Amniotic epithelial cell (primary cell): Measurements from ENCODE around the gene CA10.

Source experiments
- DNase-seq: peaks from one replicate; pipeline ENCODE4 v3.0.0-alpha.2; 2010; ENCODE audit warnings: low read depth

The CA10 gene

DNA sequence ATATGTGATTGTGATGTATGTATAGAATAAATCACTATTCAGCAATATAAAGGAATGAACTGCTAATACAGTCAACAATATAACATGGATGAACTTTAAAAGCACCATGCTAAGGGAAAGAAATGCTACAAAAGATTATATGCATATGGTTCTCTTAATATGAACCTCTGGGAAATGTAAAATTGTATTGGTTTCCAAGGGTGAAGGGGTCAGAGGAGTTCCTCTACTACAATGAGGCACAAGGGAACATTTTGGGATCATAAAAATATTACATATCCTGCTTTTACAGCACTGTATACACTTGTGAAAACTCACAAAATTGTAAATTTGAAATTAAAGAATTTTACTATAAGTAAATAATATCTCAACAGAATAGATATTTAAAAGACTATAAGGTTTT, 111.4 kb downstream of the CA10 start:
- DNase-seq, result no peak

GRCh38 chr17:52041123-52041617, 117.3 kb downstream of the CA10 start:
- DNase-seq, result no peak

DNA sequence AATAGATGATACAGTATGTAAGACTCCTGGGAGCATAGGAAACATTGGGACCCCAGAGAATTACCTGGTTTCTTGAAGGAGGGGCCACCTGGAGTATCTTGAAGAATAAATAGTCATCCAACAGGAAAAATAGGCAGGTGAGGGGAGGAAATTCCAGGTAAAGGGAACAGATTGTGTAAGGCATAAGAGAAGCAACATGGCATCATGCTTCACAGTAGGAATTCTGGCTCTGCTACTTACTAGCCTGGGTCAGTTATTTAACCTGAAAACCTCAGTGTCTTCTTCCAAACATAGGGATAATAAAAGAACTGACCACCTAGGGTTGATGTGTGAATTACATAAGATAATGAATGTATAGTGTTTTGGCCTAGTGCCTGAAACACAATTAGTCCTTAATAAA, 122.1 kb downstream of the CA10 start:
- no peak for DNase-seq

- no peak for DNase-seq
These were observed 123.1 kb downstream of the CA10 start for GRCh38 chr17:52035336-52035915.

DNA sequence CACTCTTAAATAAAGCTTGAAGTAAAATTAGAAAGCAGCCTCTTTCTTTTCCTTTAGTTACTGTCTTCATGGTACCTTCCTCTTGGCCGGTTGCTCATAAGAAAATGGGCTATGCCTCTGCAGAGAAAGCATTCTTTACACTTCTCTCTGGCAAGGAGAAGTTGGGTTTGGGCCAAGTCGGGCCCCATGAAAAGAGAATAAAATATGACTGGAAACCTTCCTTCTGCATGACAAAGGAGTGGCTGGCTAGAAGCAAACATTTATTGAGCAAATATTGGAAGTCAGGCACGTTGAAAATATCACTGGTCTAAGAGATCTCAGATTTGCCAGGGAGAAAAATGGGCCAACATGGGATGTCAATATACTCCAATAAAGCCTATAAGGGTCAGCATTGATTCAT, 126.1 kb downstream of the CA10 start:
- DNase-seq, result no peak

- DNase-seq, result no peak
These were observed 128.5 kb downstream of the CA10 start for GRCh38 chr17:52030052-52030451.

- peak; percentile 55 for DNase-seq
These were observed 130.8 kb downstream of the CA10 start for GRCh38 chr17:52027620-52028295.

DNA sequence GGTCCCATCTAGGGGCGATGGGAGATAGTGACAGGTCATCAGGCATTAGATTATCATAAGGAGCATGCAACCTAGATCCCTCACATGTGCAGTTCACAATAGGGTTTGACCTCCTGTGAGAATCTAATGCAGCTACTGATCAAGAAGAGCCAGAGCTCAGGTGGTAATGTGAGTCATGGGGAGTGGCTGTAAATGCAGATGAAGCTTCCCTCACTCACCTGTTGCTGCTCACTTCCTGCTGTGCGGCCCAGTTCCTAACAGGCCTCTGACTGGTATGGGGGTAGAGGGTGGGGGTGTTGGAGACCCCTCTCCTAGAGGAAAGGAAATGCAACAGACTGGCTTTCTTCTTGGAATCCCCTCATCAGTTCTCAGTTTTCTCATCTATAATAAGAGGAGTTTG, 131.4 kb downstream of the CA10 start:
- no peak for DNase-seq

DNA sequence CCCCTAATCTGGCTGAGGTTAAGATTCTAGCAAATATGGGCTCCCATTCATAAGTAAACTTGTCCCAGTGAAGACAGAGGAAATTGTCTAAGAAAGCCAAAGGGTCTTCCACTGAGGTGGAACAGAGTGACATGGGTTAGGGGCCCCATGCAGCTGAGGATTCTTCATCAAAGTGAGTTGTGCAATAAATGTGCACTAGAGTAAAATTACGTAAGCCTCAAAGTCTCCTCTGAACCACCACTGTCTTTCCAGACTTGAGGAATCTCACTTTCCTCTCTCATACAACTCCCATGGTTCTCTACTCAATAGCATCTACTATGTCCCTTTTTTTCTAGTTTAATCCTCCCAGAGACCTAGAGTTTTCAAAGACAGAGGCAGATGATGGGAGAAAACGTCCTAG, 132.4 kb downstream of the CA10 start:
- peak; percentile 6 for DNase-seq

DNA sequence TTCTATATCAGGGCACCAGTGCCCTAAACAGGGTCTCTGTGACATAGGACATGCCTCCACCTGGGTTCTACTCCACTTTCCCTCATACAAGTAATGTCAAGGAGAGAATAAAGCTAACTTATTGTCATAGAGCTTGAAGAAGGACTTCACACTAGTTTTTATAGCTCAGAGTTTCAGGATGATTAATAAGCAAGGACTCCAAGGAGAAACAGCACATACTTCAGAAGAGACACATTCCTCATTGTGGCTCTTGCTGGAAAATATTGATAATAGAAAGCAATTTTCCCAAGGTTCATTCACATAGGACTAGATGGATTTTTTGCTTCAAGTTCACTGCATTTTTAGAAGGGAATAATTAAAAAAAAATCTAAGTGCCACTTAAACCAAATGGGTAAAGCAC, 133.3 kb downstream of the CA10 start:
- DNase-seq, result no peak

DNA sequence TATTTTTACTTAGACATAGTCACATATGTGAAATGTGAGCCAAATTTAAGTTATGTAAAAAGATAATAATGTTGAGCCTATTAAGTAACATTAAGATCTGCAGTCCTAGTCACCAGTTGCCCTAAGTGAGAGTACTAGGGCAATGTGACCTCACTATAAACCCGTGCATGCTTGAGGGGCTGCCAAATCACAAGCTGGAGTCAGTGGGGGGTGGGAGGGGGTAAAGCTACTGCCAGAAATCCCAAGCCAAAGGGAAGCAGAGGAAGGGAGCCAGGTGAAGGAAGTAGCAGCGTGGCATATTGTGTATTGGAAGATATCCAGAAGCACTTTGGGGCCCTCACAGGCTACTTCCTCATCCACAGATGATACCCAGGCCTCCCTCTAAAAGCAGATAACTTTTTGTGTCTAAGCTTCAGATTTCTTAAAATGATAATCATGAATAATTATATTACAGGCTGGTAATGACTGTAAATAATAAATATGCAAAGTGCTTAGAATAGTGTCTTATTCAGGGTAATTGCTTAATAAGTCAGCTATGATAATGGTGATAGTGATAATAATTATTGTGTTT, 134.1 kb downstream of the CA10 start:
- no peak for DNase-seq

DNA sequence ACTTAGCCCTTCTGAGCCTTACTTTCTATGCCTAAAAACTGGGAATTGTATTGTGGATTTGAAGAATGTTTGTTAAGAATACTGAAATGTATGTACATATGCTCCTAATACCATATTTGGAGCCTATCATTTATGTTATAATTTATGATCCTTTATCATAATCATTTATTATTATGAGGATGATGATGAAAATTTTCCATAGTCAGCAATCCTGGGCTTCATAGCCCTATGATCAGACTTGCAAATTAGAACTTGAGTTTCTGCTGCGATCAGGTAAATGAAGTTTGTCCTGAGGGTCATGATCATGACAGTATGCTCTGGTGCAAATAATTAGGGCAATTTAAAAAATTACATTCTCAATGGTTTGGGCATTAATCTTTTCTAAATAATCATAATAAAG, 147.4 kb downstream of the CA10 start:
- no peak for DNase-seq

DNA sequence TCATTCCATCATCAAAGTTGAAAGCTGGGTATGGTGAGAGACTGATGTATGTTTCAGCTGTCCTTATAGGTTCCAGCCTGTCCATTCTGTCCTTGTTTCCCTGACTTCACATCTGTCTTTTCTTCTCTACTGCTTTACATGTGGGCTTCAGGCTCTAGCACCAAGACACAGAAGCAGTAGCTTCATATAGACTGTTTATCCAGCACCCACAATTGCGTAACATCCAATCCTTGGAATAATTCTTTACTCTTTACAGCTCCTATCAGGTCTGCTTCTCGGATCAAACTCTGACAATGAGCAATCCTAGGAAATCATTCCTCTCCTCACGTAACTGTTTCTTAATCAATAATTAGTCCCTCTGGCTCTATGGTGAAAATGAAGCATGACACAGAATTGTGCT, 158.9 kb downstream of the CA10 start:
- no peak for DNase-seq

DNA sequence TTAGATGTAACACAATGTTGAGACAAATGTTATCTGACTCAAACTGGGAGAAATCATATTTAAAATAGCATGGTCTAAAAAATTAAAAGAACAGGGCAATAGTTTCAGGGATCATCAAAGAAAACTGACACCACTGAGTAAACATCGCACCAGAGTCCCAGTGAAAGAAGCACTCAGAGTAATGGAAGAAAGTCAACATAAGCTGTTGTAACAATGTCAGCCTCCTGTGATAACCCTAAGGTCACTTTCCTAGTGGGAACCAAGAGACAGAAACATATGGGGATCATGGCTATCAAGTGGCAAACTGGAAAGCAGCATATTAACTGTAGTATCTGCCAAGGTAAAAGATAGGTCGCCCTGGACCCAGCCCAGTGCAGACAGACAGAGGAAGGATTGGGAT, 160.8 kb downstream of the CA10 start:
- no peak for DNase-seq

DNA sequence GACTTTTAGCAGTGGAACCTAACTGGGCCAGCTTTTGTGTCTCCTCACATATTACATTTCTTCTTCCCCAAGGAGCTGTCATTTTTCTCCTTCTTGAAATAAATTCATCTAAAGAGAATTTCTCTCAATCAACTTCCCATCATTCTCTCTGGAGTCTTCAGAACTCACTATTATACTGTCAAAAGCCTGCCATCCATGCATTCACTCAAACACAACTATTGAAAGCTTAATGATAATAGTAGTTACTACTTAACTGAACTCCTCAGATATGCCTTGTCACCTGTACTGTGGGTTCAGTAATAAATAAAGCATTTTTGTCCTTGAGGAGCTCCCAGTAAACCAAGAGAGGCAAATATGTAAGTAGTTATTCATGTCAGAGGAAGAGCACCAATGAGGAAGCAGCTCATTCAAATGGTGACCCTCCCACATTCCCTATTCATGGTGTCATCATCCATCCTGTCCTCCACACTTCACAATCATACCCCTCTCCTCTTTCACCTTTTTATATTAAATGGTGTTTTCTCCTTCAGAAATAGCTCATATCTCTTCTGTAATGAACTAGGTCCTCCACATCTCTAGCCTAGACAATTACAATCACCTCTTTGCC, 162.6 kb downstream of the CA10 start:
- DNase-seq, result no peak

DNA sequence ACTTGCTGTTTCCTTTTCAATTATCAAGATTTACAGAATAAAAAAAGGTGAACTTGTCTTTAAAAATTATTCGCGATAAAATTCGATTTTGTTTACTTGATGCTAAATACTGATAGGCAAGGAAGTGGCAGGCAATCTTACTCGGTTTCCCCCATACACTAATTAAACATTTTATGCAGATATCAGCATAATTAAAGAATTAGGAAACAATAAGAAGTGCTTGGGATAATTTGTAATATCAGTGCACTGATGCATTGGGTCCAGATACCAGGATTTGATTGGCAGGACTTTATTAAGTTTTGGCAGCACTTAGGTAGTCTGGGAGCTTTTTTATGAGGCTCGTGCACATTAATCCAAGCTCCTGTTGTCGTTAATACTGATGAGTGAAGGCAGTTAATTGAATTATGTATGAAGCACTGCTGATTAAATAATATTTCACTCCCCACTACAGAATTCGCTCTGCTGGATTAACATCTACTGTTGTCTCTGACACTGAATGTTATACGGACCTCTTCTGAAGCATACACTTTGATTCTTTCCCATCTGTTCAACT, 165.6 kb downstream of the CA10 start:
- no peak for DNase-seq

DNA sequence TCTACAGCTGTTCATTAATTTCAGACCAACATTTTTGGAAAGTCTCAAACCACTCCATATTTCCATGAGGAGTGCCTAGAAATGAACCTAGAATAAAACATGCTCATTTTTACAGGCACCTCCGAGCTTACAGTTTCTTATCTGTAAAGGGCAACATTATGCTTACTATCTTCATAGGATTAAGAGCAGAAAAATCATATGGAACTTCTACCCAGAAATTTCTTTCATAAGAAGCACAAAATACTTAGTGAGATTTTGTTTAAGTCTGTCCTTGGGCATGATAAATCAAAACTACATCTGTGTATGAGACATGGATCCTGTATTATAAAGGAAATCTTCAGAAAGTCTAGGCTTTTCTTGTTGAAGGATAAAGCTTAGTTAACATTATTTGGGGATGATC, 187.4 kb downstream of the CA10 start:
- DNase-seq, result no peak

GRCh38 chr17:51961689-51962088, 196.8 kb downstream of the CA10 start:
- DNase-seq, result no peak

GRCh38 chr17:51957786-51958185, 200.7 kb downstream of the CA10 start:
- DNase-seq, result no peak

DNA sequence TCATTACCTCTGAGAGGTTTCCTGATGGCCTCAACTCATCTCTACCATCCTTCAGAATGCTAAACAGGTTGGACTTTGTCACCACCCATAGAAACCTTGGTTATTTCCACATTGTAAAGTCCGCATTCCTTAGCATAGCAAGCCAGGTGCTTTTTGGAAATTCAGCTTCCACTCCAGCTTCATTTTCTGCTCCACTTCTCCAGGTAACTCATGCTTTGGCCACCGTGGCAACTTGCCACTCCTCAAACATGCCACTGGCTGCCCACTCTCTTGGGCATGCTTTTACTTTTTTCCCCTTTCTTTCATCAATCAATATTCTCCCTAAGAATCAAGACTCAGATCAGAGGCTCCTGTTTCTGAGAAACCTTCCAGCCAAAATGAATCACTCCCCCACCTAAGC, 203.3 kb downstream of the CA10 start:
- no peak for DNase-seq

DNA sequence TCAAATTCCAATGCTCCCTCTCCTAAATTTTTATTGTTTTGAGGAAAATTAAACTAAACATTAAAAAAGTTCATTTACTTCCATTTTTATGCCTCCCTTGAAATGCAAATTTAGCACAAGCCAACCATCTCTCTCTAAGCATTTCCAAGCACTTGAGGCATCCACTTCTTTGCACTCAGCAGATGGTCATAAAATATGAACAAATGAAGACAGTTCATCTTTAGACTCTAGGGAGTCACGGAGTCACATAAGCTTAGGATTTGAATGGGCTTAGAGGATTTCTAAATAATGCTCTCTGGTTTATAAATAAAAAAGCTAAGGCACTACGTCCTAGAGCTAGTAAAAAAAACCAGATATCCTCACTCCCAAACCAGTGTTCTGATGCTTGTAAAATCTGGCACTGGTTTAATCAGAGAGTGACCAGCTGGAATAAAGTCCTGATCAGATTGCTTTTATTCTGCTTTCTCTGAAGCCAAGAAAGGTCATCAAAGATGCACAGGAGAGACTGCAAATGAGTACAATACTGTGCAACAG, 204.2 kb downstream of the CA10 start:
- no peak for DNase-seq

- no peak for DNase-seq
These were observed 206.8 kb downstream of the CA10 start for GRCh38 chr17:51951741-51952140.

DNA sequence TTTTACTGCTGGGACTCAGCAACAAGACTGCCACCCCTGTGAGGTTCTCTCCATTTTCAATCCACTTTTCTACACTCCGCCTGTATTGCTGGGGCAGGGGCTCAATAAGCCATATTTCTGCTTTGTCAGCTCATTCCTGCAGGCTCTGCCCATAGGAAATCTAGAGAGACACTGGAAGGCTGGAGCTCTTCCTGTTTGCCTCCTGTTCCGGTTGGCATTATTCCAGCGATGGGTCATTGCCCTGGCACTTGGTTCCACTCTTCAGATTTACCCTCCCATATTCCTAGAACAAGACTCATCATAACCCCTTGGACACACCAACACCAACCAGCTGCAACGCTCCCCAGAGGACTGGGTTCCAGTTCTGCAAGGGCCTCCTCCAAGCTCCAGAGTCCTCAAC, 210.4 kb downstream of the CA10 start:
- DNase-seq, result no peak
